ENCODE results near the gene WARS2.
A peak's percentile ranks its signal among the peaks of the same experiment; 100 is the strongest.

Gene WARS2

DNA sequence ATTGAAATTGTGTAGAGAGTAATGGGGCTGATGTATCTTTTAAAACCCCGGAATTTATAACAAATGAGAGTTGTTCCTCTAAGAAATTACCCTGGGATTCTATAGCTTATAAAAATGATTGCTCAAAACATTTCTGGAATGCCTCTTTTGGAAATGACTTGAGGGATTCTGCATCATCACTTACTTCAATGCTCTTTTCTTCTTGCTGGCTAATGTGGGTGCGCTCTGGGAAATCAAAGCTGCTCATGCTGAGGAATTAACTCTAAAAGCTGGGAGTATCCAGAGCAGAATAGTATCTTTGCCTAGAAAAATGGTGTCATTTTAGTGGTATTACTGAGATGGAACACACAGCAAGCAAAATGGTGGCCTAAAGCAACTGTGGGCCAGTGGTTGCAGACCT lies 129.3 kb downstream of the WARS2 start:
- DNase-seq: no peak

DNA sequence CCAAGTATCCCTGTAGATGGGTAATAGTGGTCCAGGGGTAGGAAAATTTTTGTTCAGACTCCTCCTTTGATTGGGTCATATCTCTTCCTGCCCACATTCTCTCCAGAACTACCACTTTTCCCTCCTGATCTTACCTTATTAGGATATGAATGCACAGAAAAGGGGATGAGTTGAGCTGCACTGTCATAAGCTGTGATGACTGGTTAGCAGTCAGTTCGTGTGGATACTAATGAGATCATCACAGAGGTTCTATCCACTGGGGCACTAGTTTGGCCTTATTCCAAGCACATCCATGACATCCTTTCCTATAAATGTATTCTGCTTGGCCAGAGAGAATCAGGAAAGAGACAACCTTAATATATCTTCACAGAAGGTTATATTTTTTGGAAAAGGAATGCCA lies 130.3 kb downstream of the WARS2 start:
- DNase-seq: no peak

DNA sequence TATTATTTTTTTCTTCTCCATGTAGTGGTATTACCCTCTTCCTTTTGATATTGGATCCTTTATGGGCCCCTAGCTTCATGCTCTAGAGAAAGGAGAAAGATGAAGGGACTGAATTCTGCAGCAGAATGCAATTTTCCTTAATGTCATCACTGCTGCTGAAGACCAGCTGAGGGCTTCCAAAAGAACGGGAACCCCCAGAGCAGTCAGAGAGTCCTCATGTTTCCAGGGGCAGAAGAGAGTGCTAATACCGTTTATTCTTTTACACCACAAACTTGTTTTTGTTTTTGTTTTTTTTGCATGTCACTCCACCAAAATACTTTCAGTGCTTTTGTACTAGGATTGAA lies 131.2 kb downstream of the WARS2 start:
- no peak for DNase-seq

DNA sequence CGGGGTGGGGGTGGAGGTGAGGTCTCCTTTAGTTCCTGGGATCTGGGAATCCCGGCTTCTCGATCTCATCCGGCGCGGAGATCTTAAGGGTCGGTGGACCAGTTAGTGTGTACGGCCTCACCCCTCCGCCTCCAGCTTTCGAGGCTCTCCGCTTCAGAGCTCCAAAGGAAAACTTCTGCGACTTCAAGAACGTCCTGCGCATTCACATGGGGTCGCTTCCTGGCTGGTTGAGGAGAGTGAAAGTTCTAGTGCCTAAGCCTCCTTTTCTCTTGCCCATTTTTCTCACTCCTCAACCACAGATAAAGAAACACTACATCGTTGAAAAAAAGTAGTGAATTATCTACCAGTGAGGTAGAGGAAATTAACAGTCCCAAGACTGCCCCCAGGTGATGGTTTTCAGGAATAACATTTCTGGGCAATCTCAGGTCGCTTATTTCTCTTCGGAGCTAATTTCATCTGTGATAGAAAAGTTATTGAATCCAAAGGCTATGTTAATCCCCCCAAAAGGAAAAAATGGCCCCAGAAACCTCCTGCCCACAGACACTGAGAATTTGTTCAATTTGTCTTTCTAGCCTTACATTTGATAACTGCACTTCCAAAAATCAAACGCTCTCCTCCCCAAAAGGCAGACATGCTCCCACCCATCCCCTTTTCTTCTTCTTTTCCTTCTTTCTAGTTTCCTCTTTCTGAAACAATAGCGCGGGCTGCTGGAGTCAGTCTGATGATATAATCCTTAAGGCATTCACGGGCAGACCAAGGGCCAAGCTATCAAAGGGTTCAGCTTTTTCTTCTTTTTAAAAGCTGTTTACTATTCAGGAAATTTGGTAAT lies 131.8 kb downstream of the WARS2 start:
- DNase-seq: peak; percentile 27

DNA sequence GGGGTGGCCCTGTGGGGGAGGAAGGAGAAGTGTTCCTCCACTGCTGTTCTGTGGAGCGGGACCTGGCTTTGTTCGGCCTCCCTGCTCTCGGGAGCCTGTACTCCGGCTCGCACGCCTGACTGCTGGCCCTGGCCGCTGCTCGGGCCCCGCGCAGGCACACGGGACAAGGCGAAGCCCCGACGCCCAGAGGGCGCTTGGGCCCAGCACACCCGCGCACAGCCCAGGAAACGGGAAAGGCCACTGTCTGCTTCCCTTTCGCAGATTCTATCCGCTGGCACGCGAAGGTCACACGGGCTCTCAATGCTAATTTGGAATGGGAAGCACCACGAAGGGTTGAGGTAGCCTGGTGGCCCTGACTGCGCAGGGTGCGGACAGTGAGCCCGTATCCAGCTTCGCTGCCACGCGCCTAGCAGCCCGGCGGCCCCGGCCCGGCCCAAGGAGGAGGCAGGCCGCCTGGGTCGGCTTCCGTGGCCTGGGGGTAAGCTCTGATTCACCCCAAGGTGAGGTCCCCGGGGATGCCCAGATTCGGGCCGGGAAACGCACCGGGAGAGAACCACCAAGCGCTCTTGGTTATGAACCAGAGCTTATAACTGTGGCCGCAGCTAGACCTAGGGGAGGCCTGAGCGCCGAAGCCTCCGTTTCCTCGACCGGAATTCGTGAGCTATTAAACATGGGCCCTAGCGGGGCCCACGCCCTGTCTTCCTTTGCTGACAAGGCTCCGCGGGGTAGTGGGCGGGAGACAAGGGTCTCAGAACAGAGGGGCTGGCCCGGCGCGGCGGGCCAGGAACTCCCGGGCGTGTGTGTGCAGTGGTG lies 132.6 kb downstream of the WARS2 start:
- no peak for DNase-seq

DNA sequence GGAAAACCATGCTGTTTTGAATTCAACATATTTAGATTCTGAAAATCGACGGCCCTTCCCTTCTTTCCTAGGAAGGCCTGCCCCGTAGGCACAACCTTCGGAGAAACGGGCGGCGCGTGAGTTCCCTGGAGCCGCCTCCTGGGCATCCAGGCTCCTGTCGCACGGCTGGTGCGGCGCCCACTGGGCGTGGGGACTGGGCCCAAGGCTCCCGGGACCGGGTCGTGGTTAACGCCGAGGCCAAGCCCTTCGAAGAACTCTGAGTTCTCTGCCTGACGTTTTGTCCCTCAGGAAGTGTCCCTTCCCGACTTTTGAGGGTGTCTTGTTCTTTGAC lies 133.1 kb downstream of the WARS2 start:
- no peak for DNase-seq

DNA sequence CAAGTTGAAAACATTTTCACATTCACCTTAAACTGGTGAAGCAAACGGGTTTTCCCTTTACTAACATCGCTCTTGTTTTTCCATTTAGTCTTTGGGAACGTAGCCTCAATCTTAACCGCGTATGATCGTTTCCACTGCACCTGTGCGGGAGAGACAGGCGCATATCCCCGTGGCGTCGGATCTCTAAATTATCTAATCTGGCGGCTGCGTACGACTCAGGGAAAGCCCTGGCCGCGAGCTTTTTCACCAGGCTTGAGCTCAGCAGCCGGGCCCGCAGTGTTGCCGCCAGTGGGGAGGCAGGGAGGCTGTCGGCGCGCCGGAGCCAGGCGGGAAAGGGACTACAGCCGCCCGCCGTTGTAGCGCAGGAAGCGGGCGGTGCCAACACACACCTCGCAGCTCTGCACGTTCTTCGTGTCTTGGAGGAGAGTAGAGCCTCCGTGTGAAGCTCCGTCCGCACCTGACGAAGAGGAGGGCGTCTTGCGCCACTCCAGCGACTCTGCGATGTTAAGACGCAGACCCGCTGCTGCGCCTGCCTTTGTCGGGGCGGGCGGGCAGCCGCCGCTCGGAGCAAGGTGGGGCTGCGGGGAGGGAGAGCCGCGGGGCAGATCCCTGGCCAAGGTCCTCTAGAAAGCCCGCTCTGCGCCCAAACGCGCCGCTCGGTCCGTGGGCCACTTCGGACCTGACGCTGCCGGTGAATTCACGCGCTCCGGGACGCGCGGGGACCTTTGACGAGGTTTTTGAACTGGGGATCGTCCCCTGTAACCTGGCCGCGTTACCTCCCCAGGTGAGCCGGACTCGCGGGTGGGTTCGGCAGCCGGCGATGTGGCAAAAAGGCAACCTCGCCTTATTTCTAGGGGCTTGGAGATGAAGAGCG lies 133.8 kb downstream of the WARS2 start:
- no peak for DNase-seq

DNA sequence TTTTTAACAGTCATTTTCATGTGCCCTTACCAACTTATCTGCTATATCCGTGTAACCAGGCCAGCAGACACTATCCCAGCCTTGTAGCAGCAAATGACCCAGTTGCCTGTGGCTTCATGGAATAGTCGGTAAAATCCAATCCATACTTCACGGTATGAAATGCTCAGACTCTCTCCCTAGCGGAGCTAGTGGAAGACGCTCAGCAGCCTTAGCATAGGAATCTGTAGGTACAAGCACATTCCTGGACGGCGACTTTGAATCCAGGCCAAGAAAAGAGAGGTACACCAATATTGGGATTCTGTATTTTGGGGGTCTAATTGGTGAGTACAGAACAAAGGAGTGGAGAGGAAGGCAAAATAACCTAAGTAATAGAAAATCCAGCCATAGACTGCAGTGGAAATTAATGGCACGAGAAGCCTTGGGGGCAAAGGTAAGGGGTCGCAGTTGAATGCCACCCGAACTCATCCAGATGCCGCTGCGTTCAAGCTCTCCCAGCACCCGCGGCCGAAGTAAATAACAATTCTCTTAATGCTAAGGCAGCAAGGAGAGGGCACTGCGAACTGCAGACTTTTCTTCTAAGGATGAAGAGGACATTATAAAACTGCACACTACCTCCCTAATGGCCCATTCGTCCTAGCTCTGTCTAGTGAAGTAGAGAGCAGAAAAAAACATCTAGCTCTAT lies 134.6 kb downstream of the WARS2 start:
- DNase-seq: no peak

DNA sequence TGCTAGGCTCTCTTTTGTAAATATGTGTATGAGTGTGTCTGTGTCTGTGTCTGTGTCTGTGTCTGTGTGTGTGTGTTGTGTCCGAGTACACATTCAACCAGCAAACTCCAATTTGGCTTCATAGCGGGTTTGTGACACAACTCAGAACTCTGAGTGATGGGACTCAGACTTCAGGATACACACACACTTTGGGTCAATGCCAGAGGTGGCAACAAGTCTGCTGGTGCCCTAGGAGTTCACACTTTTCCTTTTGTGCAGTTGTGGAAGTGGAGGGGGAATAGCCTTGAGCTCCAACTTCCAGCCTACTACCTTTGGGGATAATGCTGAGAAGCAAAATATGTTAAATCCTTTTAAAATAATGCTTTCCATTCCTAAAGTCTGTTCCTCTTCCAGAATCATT lies 135.7 kb downstream of the WARS2 start:
- no peak for DNase-seq

DNA sequence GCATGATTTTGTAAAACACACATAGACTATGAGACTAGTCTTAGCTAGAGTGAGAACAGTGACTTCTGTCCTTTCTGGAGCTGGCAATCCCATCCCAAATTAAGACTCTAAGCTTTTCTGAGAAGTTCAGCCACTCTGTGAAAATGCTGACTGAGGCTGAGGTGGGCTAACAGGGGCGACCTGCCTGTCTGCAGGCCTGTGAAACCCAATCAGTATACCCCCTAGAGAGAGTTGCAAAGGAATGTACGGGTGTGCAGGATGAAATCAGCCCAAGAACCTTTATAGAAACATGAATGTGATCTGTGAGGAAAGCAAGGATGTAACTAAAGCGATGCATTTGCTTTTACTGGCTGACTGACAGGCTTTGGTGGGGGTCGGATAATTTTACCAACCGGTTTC lies 136.3 kb downstream of the WARS2 start:
- no peak for DNase-seq

DNA sequence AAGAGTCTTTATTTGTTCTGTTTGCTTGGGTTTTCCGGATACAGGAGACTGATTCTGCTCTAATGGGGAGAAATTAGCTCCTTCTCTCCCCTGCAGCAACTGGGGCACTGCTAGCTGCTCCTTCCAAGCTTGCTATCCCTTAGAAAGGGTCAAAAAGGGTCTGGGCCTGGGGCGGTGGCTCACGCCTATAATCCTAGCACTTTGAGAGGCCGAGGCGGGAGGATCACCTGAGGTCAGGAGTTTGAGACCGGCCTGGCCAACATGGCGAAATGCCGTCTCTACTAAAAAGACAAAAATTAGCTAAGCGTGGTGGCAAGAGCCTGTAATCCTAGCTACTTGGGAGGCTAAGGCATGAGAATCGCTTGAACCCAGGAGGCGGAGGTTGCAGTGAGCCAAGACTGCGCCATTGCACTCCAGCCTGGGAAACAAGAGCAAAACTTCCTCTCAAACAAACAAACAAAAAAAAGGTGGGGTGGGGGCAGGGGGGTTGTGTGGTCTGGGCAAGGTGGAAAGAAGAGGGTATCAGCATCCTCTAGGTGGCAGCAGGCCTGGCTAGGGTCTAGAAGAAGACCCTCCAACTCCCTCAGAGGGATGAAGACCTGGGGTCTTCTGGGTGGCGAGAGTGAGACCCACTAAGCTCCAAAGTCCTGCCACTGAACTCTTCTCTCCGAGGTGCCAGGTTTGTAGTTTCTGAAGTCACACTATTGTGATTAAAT lies 136.9 kb downstream of the WARS2 start:
- DNase-seq: no peak

DNA sequence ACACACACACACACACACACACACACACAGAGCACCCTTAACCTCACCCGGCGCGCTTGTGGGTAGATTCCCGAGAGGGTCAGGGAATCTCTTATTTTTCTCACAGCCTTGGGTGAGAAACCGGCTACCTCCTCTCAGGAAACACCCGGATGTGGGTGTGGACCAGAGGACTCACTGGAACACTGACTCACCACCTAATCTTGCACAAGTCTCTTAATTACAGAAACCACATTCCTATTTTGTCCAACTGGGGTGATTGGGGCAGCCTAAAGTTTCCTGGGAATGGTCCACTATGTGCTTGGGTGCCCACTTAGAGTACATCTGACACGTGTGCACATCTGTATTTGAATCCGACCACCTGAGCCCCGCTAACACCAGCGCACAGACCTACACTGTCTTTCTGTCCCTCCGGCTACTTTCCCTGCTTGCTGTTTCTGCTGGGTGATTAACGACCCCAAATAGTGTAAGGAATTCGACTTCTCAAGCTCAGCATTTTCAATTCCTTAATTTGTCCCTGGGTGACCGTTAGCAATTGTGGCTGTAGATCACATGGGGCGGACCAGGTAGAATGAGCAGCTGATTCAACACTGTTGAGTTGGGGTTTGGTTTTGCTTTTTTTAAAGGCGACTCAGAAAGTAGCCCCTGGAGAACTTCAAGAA lies 138.3 kb downstream of the WARS2 start:
- DNase-seq: no peak

DNA sequence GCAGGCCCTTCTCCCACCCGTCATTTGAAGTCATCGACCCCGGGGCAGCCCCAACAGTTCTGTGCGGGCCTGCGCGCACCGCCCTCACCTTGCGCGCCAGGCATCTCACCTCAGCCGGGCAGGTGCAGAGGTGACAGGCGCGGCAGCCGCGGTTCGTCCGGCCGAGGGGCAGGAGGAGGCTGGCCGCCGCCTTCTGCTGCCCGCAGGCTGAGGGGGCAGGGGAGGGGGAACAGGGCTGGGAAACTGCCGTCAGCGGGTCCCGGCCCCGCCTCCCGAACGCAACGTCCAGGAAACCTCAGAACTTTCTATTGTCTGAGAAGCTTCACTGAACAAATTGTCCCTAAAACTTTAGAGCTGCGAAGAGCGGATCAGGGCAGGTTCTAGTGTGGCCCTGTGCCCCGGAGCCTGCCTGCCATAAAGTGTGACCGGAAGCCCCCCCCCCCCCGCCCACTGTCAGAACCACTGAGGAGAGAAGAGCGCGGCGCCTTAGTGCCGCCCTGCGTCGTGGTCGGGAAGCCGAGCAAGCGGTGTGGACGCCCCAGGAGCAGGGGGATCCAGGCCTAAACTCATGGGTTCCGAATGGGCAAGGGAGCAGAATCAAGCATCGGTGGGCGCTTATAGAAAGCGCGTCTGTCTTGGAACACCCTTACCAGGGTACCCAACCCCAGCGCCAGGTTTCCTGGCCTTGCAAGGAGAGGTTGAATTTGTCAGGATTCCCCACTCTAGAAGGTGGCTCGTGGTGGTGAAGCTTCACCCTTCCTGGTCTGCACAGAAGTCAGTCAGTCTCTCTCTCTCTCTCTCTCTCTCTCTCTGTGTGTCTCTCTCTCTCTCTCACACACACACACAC lies 139.0 kb downstream of the WARS2 start:
- DNase-seq: no peak

DNA sequence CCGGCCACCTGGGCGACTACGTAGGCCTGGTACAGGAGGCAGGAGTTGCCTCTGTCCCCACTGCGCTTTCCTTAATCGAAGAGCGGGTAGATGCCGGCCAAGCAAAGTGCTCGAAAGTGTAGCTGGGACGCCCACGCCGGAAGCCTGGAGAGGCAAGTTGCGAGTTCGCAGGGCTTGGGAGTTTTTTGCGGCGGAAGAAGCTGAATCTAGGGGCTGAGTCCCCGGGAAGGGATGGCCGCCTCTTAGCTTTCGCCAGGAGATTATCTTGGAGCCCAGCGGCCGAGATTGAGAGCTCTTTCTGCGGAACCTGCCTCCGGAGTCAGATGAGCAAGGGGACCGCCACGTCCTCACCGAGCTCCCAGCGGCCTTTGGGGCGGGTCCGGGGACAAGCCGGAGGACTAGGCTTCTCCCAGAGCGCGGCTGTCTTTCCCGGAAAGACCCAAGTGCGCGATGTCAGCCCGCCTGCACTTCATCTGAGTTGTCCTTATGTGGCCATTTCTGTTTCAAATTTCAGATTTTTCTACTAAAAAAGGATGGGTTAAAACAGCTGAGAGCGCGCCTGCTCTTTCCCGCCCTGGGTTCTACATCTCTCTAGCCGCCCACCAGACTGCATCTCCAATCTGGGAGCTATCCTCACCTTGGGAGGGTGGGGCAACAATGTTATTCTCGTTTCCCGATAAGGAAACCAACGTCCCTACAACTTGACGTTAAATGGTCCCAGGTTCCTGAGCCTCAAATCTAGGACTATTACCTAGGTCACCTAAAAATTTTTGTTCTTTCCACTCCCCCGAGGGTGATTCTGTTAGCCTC lies 139.9 kb downstream of the WARS2 start:
- no peak for DNase-seq

DNA sequence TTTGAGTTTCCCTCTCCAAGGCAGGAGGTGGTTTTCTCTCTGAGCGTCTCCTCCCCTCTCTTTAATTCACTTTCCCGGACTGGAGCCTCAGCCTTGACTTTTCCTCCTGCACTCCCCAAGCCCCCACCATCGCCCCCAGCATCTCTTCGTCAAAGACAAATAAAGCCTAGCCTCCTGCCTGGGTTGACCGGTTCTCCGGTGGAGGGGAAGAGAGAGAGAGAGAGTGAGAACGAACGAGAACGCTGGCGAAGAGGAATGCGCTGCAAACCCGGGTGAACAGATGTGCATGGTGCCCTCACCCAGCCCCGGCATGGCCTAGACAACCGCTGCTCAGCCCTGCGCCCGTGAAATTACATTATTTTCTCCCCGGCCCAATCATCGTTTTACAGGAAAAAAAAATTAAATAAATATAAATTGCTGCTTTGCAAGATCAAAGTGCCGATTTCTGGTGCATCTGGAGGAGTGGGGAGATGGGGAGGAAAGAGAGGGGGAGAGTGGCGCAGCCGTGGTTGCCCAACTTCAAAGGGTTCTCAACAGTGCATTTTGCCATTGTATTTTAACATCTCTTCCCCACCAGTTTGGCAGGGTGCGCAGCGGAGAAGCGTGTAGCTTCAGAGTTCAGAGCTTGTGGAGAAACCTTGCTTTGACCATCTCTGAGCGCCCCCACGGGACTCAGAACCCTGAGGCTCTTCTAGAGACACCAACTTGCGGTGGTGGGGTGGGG lies 140.9 kb downstream of the WARS2 start:
- DNase-seq: no peak

DNA sequence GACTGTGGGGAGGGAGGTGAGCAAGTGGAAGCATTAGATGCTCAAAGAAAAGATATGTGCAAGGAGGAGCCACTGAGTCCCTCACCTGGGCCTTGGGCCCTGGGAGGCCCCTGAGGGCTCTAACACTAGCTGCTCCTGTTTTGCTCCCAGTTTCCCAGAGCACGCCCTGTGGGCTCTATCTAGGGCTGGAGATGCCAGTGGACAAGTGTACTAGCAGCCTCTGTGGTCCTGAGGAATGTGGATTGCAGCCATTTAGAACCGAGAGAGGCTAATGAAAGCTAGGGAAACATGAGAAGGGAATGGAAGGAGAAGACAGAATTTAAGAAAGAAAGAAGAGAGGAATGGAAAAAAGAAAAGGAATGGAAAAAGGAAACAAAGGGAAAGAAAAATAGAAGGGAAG lies 142.3 kb downstream of the WARS2 start:
- no peak for DNase-seq

DNA sequence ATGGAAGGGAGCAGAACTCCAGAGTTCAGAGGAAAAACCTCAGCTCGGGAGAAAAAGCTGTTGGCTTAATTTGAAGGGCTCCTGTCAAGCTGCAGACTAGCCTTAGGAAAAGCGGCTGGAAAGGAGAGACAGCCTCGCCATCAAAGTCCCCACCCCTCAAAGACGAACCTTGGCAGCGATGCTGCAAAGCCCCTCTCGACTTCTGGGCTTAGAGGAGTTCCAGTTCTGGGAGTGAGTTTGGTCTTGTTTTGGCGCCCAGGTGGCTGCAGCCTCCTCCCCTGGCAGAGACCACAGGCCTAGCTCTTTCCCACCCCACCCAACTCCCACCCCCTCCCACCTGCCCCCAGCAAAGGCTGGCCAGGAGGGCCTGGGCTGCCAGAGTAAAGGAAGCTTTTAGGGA lies 143.2 kb downstream of the WARS2 start:
- no peak for DNase-seq

DNA sequence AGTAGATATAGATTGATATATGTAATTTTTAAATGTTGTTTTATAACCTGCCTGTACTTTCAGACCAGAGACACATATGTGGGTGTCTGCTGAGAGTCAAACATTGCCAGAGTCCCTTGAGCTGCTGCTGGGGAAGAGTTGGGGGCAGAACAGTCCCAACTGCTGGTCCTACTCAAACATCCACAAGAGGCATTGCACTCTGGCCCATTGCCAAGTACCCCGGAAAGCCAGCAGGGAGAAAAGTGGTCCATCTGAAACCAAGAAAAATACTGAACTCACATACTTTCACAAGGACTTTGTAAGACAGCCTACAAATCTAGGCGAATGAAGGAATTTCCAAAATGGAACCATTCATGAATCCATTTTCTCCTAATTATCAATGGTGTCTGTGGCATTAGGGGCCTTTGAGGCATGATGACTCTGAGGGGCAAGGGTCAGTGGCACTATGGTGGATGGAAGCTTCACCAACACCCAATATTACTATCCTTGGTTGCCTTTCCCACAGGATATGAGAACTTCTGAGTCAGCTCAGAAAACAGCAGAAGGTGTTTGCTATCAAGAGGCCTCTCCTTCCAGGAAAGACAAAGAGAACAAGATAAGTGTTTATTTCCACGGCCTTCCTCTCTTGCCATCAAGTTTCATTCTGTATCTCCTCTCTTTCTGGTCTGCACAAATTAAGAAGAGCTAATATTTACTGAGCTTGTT lies 145.0 kb downstream of the WARS2 start:
- no peak for DNase-seq

DNA sequence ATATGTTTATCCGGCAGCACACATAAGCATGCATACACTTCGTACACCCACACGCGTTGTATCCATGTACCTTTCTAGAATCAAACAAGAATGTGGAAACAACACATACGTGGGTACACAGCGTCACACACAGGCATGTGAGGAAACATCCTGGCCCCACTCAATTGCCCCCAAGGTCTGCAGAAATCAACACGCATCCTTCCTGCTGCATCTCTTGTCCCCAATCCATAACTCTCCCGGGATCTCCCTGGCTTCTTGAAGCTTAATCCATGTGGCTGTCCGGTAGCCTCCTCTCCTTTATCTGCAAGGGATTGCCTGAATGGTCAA lies 146.8 kb downstream of the WARS2 start:
- DNase-seq: no peak
